Fibroblast of skin of scalp (primary cell): ENCODE measurements around the gene NDP. TPM values are rescaled to one million over a fixed set of nuclear protein-coding genes. Genes with fewer than 3 reads are reported as not detected.
A peak's percentile ranks its signal among the peaks of the same experiment; 100 is the strongest.

ENCODE experiments used
- DNase-seq: peaks from one replicate; pipeline ENCODE4 v3.0.0-alpha.2; 2013
- polyA plus RNA-seq, 2 experiments: library from polyadenylated mRNA; unstranded; fragments of 120-200 nt; gene quantifications; one replicate each; pipeline ENCODE4 v1.2.1, GENCODE V29; 2013; ENCODE audit not compliant: insufficient read length in 2 of 2

Gene NDP, protein sequence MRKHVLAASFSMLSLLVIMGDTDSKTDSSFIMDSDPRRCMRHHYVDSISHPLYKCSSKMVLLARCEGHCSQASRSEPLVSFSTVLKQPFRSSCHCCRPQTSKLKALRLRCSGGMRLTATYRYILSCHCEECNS
- not detected for polyA plus RNA-seq (2013, experiment 1 of 2; ENCODE audit: insufficient read length)
- polyA plus RNA-seq (2013, experiment 2 of 2; ENCODE audit: insufficient read length), result 0.22 TPM

DNA sequence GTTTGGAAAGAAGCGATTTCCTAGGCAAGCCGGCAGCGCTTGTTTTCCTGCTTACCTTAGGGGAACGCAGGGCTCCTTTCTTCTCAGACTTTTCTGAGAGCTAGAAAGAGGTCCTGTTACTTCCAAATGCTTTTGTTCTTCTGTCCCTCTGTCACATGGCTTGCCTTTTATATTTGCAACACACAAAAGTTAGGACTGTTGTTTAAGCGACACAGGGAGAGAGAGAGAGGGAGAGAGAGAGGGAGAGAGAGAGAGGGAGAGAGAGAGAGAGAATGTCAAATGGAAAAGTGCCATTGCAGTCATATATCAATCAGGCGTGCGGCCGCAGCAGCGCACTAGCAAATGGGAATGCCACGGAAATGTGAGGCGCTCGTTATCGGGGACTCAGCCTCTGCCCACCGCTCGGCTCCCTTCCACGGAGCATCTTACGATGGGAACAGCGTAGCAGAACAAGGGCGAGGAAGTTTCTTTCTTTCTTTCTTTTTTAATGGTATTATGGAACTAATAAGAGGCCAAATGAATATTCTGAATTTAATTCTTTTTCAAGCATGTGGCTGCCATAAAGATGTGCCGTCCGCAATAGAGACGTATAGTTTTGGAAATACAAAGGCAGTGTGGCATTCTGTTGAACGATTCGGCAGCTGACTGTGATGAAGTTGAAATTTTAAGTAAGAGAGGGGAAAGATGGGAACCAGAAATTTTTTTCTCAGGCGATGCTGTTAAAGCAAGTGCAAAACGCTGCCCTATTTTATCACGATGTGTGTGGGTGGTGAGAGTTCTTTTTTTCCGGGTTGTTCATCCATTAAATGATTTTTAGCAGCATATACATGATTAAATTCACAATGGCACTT lies at the start of gene NDP:
Gene NDP, minus strand, starts transcription at position 142 of the 851 bp plus-strand sequence. CDS start 14,745 bp downstream, outside the sequence.
- DNase-seq, result no peak

DNA sequence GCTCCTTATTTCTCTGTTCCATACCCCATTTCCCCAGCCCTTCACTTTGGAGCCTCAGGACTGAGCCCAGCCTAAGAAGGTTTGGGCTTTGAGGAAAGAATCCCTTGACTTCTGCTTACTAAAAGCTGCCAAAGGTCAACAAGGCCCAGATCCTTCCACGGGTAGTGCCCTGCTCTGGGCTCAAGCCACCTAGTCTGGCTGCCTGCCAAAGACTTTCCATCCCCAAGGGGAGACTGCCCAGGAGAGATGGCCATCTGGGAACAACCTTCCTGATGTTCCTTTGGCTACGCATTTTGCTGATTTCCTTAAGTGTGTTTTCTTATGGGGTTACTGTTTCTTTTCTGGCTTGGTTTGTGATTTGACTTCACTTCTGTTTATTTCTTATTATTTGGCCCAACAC lies 49.8 kb upstream of the NDP start:
- DNase-seq, result no peak

DNA sequence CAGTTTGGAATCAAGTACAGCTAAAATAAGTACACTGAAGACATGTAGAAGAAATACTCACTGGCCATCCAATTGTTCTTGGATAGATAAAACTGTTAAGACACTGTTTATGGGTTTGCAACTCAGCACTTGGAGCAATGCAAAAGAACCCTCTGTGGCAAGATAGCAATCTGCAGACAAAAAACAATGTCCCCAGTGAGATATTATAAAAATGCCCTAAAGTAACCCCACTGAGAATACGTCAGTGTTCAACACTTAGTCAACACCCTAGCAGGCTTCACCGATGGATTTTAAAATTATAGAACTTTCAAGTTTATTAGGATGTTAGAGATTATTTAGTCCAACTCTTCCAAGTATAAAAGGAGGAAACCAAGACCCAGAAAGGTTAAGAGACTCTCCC lies 47.5 kb upstream of the NDP start:
- no peak for DNase-seq

DNA sequence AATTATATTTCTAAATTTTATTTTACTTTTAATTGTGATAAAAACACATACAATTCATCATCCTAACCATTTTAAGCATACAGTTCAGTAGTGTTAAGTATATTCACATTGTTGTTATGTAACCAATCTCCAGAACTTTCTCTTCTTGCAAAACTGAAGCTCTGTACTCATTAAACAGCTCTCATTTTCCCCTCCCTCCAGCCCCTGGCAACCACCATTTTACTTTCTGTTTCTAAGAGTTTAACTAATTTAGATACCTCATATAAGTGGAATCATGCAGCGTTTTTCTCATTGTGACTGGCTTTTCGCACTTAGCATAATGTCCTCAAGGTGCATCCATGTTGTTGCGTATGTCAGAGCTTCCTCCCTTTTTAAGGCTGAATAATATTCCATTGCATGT lies 46.7 kb upstream of the NDP start:
- no peak for DNase-seq

DNA sequence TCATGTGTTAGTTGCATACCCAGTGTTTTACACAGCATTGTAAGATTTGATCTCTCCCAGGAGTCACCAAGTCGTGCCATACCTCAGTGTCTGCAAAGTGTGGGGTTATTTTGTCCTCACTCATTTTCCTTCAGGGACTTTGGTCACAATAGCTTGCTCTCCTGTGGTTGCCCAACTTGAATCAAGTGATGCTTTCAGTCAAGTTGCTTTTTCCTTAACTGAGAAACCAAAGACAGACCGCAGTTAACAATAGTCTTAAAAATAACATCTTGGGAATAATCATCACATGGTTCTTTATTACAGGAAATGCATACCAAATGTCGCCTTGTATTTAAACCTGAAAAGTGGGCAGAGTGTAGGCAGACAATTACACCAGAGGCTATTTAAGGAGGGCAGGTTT lies 44.5 kb upstream of the NDP start:
- DNase-seq, result no peak

DNA sequence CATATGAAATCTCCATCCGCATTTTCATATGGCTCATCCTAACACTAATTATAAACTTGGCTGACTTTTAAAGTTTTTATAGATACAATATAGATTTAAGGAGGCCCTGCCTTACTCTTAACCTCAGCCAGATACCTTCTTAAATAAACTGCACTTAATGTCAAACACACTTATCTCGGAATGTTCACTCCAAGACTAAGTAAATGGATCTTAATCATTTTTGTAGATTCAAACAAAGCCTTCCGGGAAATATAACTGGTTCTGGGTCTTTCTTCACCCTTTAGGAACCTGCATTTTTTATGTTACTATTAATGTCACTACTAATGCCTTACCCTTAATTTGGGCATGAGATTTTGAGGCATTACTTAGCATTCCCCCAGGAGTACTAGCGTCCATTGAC lies 43.7 kb upstream of the NDP start:
- DNase-seq, result no peak

DNA sequence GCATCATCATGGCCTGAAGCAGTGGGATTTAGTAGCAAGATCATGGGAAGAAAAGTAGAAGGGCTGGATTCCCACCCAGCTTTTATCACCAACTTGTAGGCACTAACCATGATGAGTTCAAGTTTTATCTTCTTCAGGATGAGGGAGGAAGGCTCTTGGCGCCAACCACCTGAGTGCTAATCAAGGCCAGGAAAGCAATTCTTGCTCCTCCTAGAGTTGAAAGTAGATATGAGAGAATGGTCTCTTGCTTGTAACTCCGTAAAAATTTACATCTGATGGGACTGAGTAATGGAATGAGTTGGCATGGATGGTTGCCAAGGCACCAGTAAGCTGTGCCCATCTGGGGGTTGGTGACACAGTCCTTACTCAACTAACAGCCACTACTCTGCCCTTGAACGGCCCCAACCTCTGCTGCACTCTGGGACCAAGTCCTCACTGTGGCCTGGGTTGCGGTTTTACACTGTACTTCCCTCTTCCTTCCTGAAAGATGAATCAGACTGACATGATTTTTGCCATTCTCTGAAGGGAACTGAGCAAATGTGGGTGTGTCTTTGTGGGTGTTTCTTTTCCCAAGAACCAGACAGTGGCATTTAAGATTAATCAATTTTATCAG lies 39.4 kb upstream of the NDP start:
- peak; percentile 76 for DNase-seq

DNA sequence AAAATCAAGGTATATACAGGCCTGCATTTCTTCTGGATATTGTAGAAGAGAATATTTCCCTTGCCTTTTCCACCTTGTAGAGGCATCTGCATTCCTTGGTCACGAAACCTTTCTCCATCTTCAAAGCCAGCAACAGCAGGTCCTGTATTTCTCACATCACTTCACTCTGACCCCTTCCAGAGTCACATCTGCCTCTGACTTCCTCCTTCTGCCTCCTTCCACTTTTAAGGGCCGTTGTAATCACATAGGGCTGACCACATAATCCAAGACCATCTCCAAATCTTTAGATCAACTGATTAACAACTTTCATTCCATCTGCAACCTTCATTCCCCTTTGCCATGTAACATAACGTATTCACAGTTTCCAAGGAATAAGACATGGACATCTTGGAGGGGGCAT lies 38.3 kb upstream of the NDP start:
- DNase-seq, result no peak

DNA sequence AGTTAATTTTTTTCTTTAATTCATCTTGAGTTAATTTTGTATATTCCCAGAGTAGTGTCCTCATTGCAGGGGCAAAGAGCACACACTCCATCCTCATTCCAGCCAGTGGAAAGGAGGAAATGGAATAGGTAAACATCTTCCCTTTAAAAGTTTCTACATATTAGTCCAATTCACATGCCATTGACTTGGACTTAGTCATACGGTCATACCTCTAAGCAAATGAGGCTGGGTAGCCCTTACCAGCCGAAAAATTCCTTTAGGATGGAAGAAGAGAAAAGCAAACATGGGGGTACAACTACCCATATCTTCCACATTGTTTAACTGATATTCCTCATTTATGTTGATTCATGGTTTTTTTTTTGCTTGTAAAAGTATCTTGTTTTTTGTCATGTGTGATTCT lies 37.4 kb upstream of the NDP start:
- no peak for DNase-seq

DNA sequence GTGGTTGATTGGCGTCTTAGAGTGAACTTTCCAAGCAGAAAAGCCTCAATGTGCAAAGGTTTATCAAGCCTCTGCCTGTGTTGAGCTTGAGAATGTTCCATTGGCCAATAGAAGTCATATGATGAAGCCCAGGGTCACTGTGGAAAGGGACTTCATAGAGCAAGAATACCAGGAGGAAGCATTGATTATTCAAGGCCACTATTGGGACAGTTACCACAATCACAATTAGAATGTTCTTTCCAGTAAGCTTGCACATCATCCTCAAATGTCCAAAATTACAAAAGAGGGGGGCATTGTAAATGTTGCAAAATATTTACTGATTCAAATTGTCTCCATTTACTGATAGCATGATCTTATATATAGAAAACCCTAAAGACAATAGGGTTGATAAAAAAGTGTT lies 32.9 kb upstream of the NDP start:
- DNase-seq, result no peak

DNA sequence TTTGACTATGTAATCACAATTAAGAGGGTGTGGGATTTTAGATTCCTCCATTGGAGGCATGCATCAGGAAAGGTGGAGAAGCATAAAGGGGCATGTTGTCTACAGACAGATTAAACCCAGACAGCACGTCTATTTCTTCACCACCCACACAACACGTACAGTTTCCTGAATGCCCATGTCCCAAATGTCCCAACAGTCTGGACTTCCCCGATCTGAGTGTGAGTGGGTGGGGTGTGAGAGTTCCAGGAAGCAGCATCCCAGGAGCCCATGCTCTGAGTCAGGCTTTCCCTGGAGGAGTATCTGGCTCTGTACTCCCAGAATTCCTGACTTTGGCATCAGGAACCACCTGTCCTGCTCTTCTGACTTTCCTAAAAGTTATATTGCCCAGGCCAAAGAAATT lies 30.8 kb upstream of the NDP start:
- no peak for DNase-seq

DNA sequence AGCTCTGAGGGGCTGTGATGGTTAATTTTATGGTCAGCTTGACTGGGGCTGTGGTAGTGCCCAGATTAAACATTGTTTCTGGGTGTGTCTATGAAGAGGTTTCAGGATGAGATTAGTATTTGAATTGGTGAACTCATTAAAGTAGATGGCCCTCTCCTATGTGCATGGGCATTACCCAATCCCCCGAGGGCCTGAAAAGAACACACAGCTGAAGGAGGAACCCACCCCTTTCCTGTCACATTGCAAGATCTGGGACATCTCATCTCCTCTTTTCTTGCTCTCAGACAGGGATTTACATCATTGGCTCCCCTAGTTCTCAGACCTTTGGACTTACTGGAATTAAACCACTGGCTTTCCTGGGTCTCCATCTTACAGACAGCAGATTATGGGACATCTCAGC lies 29.4 kb upstream of the NDP start:
- no peak for DNase-seq

DNA sequence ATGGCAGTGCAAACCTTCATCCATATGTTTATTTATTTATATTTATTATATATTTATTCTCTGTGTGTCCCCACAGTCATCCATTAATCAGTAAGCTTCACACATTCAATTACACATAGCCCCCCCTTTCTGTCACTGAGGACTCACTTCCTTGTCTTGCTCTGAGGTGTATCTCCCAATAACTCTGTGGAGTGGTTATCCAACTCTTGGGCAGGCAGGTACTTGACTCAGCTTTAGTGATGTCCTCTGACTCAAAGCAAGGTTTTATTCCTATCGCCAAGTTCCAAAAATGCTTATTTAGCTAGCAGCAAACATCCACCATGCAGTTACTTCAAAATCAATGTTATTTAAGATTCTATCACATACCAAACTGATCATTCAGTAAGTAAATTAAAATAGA lies 25.2 kb upstream of the NDP start:
- DNase-seq, result no peak

DNA sequence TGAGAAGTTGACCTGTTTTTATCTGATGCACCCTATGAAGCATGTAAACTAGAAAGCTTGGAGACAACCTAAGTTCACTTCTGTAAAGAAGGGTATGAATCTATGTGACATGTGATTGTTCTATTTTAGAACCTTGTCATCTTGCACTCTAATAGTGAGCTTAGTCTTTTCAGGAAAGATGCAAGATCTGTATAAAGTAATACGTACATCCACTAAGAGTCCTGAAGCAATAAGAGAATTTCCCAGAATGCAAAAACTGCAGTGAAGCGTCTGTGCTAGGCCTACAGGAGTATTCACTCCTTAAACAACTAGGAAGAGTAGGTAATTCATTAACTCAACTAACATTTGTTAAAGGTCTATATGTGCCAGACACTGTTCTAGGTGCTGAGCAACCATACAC lies 23.3 kb upstream of the NDP start:
- no peak for DNase-seq

DNA sequence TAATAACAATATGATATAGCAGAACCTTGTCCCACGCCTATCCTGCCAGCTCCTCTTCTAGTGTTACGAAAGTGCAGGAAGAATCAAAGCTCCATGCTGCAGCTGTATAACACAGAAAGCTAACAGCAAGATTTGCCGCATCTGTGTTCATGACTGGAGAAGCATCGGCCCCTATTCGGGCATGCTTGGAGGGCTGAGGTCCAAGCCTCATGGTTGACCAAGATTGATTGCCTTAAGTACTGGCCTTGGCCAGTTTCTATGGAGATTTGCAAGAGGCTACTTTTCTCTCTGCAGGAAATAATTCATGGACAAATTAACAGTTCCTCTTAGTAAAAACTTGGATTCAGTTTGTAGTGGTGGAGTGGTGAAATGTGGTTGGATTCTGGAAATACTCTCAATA lies 12.9 kb upstream of the NDP start:
- no peak for DNase-seq

DNA sequence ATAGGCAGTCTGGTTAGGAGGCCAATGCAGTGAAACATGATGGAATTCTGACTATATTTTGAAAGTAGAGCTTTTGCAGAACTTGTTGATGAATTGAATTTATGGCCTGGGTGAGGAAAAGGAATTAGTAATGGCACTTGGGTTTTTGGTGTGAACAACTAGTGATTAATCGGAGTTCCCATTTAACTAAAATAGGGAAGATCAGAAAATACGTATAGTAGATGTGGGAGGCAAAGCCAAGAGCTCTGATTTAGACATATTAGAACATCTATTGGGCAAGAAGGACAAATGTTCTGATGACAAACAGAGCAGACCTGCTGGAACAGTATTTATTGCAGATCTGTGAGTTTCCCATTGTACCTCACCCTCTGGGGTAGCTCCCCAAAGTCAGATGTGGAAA lies 12.3 kb upstream of the NDP start:
- no peak for DNase-seq

DNA sequence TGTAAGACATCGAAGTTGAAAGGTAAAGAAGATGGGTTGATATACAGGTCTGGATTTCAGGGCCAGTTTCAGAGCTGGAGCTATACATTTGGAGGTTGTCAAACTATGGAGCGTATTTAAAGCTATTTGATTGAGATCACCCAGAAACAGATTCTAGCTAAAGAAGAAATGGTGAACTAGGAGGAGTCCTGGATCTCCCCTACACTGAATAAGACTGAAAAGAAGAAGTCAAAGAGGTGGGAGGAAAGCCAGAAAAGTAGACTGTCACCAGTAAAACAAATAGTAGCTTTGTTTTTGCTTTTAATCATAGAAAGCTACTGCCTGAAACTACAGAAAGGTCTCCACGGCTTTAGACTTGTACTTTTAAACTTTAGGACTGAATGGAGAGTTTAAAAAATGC lies 5.0 kb upstream of the NDP start:
- DNase-seq, result no peak

DNA sequence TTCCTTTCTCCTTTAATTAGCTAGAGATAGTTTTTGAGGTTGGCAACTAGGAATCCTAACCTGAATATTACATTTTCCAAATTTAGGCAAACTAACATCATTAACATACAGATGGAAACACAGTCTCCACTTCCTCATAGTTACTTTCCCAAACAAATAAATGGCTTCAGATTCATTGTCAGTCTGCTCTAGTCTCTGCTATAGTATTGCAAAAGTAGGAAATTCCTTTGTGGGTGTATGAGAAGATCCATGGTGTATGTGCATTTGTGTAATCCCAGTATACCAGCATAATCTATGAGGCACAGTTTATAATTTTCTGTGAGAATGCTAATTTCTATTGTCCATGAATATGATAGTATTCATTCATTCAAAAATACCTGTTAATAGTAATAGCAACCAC lies 3.0 kb upstream of the NDP start:
- no peak for DNase-seq

DNA sequence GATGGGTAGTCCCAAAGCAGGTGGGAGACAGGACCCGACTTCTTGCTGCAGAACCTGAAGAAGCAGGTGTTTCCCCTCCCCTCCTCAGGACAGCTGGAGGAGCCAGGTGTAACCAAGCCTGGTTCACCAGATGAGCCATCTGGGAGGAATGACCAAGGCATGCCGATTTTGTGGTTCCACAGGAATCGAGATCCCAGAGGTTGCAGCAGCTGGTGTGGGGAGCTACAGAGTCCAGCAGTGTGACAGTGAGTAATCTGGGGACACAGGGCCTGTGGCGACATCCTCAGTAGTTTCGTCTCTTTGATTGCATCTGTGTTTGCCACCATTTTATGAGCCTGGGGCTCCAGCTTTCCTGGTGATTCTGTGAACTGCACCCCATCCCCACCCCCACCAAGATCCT lies 2.6 kb upstream of the NDP start:
- no peak for DNase-seq

DNA sequence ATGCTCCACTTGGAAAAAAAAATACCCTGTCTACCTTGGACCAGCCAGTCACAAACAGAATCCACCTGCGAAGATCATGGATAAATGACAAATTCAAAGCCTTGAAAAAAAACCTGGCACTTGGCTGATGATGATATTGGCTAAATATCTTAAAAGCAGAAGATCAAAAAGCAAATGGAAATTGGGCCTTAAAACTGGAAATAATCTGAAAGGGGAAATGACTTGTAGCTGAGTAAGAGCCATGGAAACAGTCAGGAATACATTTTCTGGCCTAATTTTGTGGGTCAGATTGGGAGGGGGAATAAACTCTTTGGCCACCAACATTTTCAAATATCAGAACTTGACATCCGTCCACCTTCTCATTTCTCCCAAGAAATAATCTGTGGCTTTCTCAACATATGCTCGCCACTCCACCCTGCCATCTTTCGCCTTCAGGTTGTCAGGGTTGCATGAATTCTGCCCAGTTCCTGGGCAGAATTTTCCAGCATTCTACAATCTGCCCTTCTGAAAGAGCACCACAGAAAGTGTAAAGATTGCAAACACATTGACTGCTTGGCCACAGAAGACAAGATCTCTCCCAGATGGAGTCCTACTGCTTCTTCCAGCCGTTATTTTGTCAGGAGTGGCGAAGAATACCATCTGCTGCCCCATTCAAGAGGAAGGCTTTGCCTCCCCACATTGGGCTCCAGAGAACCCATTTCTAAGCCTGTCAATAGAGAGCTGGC lies 1.7 kb upstream of the NDP start:
- no peak for DNase-seq

DNA sequence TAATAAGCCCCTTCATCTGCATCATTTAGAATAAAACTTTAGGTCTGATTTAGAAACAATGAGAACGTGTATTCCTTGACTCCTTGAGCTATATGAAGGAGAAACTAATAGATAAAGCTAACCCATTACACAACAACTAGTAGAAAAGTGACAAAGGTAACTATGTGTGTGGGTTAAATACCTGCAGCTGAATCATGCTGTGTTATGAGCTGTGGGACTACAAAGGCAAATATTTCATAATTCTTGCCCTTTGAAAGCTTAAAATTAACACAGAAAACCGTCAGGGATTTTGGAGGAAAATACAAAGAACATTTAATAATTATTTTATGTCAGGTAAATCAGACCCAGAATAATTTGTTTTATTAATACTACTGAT lies 898 bp upstream of the NDP start:
- no peak for DNase-seq

DNA sequence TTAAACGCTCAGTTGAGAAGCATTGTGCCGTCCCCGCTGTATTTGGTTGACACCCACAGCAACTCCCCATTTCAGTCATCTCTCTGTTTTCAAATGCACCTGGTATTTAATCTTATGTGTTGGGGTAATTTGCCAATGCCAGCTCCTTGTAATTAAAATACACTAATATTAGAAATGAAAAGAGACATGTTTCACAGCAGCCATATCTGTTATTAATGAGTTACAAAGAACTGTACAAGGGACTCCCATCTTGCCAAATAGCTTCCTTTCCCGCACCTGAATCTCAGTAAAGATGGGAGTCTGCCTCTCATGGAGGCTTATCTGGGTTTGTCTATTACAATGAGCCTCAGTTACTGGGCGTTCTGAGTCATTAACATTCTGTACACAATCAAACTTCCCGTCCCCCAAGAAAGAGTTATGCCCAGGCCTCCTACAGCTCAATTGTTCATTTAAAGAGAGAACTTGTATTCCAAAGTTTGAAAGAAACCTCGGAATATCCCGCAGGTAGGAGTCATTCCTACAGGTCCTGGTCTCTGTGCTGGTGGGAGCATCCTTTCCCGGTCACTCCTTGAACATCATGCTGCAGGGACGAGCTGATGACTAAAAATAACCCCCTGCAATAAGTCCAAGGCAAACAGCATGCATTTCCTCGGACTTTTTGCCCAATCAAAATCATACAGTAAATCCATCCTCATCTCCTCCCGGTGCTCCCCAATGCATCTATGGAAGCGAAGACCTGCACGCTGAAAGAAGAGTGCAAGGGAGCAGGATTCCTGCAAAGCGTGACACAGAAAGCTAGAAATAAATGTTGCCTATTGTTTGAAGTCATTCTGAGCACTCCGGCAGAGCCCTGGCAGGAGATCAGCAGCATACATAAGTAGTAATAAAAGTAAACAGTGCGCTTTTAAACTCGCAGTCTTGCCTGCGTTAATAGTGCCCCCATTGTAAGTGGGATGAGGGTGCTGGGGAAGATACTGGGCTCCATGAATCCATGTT lies 926 bp downstream of the NDP start:
- DNase-seq, result peak; percentile 1
